LNCAP (cell line): ENCODE measurements around the gene VWA5A.
A peak's percentile ranks its signal among the peaks of the same experiment; 100 is the strongest.

Source experiments
- CTCF ChIP-seq: fragments of 450-650 bp; IDR thresholded peaks from 2 replicates; pipeline ENCODE4 v1.5.1; 2017; ENCODE audit warnings: mild to moderate bottlenecking

Gene VWA5A

GRCh38 chr11:124194293-124195188, 79.3 kb downstream of the VWA5A start:
- TF ChIP-seq CTCF: no peak

- peak; percentile 69 for TF ChIP-seq CTCF
Observed at GRCh38 chr11:124195189-124195734, 80.0 kb downstream of the VWA5A start.
